ENCODE data around the gene BSCL2.

DNA sequence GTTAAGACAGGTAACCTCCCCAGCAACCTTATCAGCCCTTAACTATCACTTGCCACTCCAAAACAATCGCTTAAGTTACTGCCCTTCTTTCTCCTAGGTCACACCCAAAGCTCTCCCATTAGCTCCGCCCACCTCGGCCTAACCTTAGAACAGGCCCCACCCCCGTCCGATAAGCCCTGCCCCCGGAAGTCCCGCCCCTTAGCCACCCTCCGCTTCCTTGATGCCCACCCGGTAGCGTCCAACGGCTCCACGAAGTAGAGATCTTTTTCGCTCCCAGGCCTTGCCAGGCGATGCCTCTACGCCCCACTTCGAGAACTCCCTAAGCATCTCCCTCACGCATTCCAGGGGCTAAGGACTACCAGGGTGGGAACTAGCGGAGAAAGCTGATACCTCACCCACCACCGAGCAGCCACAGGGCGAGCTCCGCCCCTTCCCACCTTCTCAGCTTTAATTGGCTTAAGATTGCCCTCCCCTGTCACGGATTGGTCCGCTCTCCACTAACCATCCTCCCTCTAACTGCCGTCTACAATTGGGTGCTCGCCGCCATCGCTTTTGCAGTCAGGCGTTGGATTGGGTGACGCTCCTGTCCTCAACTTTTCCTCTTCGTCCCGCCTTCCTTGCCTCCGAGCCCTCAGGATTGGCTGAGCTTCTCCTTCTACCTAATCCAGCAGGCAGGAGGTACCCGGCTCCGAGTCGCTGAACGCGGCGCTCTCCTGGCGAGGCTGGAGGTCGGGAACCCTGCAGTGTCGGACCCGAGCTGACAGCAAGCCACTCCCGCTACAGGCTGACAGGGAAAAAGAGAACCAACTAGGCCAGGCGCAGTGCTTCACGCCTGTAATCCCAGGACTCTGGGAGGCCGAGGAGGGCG lies 46.7 kb upstream of the BSCL2 start, which contains the start of gene ZBTB3:
- TF ChIP-seq, protein P1, sequence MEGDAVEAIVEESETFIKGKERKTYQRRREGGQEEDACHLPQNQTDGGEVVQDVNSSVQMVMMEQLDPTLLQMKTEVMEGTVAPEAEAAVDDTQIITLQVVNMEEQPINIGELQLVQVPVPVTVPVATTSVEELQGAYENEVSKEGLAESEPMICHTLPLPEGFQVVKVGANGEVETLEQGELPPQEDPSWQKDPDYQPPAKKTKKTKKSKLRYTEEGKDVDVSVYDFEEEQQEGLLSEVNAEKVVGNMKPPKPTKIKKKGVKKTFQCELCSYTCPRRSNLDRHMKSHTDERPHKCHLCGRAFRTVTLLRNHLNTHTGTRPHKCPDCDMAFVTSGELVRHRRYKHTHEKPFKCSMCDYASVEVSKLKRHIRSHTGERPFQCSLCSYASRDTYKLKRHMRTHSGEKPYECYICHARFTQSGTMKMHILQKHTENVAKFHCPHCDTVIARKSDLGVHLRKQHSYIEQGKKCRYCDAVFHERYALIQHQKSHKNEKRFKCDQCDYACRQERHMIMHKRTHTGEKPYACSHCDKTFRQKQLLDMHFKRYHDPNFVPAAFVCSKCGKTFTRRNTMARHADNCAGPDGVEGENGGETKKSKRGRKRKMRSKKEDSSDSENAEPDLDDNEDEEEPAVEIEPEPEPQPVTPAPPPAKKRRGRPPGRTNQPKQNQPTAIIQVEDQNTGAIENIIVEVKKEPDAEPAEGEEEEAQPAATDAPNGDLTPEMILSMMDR (IDR thresholded peaks at IDR 0.05; ENCODE audit: poor library complexity): no peak
- TF ChIP-seq EZH2 (IDR thresholded peaks at IDR 0.05; ENCODE audit: borderline replicate concordance): no peak
